RWPE2 (cell line): ENCODE data around the gene CHST13.

Source experiments
- ATAC-seq: fragments of 200-7000 bp; cut with Tn5 transposase; 3 replicates; pipeline ENCODE4 v1.9.1; 2021; ENCODE audit warnings: low read depth
- DNase-seq: peaks from one replicate; pipeline ENCODE4 v3.0.0-alpha.2; 2020; ENCODE audit warnings: low spot score
- H3K27ac ChIP-seq: fragments of 450-650 bp; 2 replicates; pipeline ENCODE4 v1.5.1; 2017; ENCODE audit warnings: mild to moderate bottlenecking; ENCODE audit not compliant: poor library complexity, severe bottlenecking
- H3K27me3 ChIP-seq: fragments of 250-450 bp; sonication (Bioruptor Pico); 2 replicates; pipeline ENCODE4 v1.5.1; 2021; ENCODE audit warnings: mild to moderate bottlenecking, moderate library complexity; ENCODE audit not compliant: insufficient read depth, poor library complexity, severe bottlenecking
- H3K36me3 ChIP-seq: fragments of 250-450 bp; sonication (Bioruptor Pico); 2 replicates; pipeline ENCODE4 v1.5.1; 2020; ENCODE audit warnings: low read depth, mild to moderate bottlenecking, moderate library complexity
- H3K4me1 ChIP-seq: fragments of 250-450 bp; sonication (Bioruptor Pico); 2 replicates; pipeline ENCODE4 v1.5.1; 2021; ENCODE audit warnings: mild to moderate bottlenecking, moderate library complexity; ENCODE audit not compliant: insufficient read depth, poor library complexity, severe bottlenecking
- H3K4me3 ChIP-seq: fragments of 250-450 bp; sonication (Bioruptor Pico); 2 replicates; pipeline ENCODE4 v1.5.1; 2021; ENCODE audit warnings: mild to moderate bottlenecking, moderate library complexity; ENCODE audit not compliant: severe bottlenecking
- H3K9me3 ChIP-seq: fragments of 250-450 bp; sonication (Bioruptor Pico); 2 replicates; pipeline ENCODE4 v1.5.1; 2021; ENCODE audit warnings: mild to moderate bottlenecking, moderate library complexity; ENCODE audit not compliant: severe bottlenecking
- CTCF ChIP-seq: fragments of 450-650 bp; IDR thresholded peaks from one replicate; pipeline ENCODE4 v1.5.1; 2017; ENCODE audit warnings: mild to moderate bottlenecking, moderate library complexity; ENCODE audit not compliant: poor library complexity, severe bottlenecking

CHST13 gene

DNA sequence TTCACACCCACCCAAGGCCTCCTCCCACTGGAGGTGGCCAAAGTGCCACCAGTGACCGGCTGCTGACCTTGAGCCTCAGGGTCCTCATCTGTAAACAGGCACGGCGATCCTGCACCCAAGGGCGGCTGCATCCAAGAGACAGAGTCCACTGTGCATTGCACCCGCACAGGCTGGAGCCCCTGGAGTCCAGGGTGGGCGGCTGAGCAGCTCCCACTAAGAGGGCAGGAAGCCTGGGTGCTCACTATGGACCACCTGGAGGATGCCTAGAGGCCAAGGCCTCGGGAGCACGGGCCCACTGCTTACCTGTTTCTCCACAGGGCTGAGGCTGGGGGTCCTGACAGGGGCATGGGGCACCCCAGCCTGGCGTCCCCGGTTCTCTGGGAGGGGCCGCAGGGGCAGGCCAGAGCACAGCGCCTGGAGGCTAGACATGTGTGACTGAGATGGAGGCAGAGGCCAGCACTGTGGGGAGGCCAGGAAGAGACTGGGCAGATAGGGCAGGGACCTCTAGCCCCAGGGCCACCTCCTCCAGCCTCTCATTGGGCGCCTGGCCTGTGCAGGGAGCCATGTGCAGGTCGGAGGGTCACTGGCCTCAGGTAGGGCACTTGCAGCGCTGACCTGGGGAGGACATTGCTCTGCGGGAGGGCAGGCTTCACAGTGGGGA is 6.5 kb upstream of the CHST13 start, which contains the start of gene UROC1:
Gene UROC1 (minus strand): TSS at position 483 of the 661 bp plus-strand sequence. CDS start 54 bp downstream, at position 429.
- Histone ChIP-seq H3K27me3 (peaks cover under 1% of the 10 kb centered on the region), H3K4me3 (no peak within 1 kb of the TSS), H3K27ac (no peak within 1 kb of the TSS), H3K4me1 (no peaks in the 10 kb centered on the region), H3K9me3 (no peaks in the 10 kb centered on the region), H3K36me3 (no peaks in the 10 kb centered on the region)
- ATAC-seq (no peak), DNase-seq (peak; percentile 48)
- no peak for TF ChIP-seq CTCF

DNA sequence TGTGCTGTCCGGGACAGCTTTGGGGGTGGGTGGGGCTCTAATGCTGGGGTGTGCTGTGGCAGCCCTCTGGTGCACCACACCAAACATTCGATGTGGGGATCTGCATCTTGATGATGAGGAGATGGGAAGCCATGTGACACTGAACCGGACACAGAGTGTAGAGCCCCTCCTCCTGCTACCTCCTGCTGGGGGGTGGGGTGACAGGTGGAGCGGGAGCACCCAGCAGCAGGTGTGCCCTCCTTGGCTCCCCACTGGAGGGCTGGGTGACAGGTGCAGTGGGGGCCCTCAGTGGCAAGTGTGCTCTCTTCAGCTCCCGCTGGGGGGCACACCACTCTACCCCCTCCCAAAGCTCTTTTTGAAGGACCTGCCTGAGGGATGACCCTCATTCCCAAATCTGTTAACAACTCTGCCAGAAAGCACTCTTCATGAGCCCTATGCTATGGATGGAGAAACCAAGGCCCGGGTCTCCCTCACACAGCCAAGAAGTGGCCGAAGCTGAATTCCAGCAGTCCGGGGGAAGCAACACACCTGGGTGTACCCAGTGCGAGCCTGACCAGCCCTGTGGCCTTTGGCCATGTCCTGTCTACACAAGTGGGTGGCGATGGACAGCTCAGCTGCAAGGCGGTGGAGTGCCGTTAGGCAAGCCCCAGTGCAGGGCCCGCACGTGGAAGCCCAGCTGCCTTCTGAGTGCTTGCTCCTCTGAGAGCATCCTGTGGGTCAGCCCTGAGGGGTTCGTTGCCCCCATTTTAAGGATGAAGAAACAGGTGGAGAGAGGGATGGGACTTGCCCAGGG is 5.8 kb upstream of the CHST13 start:
- H3K4me1 ChIP-seq, result no peaks in the 10 kb centered on the region
- ATAC-seq, result no peak

GRCh38 chr3:126518779-126519177 is 5.2 kb upstream of the CHST13 start:
- no peak overlapping the region for H3K27ac ChIP-seq
- H3K36me3 ChIP-seq, result no peaks in the 10 kb centered on the region
- no peak for DNase-seq
- H3K4me1 ChIP-seq, result no peaks in the 10 kb centered on the region
- H3K27me3 ChIP-seq, result peaks cover 14% of the 10 kb centered on the region
- no peak for TF ChIP-seq CTCF
- no peak for ATAC-seq
- H3K4me3 ChIP-seq, result no peak overlapping the region
- H3K9me3 ChIP-seq, result no peaks in the 10 kb centered on the region

More for the DNA sequence above, 5.8 kb upstream of the CHST13 start:
- DNase-seq, result peak; percentile 52
- peaks cover 9% of the 10 kb centered on the region for H3K27me3 ChIP-seq
- H3K27ac ChIP-seq, result no peak overlapping the region
- TF ChIP-seq CTCF, result no peak
- no peaks in the 10 kb centered on the region for H3K36me3 ChIP-seq
- H3K9me3 ChIP-seq, result no peaks in the 10 kb centered on the region
- H3K4me3 ChIP-seq, result no peak overlapping the region

DNA sequence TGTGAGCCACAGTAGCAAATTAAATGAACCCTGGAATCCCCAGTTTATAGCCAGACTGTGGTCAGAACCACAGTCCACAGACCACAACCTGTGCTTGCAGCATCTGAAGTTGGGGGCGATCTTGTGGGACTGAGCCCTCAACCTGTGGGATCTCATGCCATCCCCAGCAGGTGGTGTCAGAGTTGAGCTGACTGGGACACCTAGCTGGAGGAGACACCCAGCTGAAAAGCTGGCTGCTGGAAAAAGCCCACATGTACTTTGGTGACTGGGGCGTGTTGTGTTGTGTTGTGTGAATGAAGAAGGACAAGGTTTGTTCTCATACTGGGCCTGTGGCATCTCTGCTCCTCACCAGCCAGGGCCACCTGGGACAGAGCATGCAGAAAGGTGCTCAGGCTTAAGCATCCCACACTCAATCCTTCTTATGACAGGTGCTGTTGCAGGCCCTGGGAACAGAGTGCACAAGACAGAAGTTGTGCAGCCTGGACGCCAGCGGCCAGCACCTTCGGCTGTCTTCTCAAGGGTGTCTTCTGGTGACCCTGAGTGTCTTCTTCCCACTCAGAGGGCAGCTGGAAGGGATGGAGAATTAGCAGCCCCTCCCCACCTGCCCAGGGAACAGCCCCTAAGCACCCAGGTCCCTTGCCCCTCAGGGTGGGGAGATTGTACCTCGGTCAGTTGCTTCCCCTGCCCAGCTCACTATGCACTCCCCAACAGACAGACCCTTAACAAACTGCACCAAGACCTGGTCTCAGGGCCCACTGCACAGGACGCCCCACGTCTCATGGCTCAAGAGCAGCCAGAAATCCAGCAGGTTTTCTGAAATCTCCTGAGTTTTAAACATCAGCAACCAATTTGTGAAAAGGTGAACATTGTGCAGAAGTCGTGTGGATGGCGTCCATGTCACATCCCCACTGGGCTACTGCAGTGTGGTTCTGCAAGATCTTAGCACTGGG is 4.2 kb upstream of the CHST13 start:
- Histone ChIP-seq H3K4me3 (no peak overlapping the region), H3K36me3 (no peaks in the 10 kb centered on the region), H3K27me3 (peaks cover 17% of the 10 kb centered on the region), H3K4me1 (no peaks in the 10 kb centered on the region), H3K9me3 (no peaks in the 10 kb centered on the region), H3K27ac (no peak overlapping the region)
- TF ChIP-seq CTCF, result no peak
- no peak for ATAC-seq
- peak; percentile 45 for DNase-seq
